SK-N-SH (cell line): Measurements from ENCODE around the gene ASAP2. TPM values are rescaled to one million over a fixed set of nuclear protein-coding genes. Genes with fewer than 3 reads are reported as not detected.

Experiments used
- CTCF ChIA-PET: fragments of 300-600, 350-600 bp; formaldehyde crosslinking; extraction: SDS; loops from one replicate; lab custom pipeline; 2021; lab: Yijun Ruan, JAX
- POLR2A ChIA-PET: fragments of 350-600 bp; sonication (Branson Sonifier 250); formaldehyde crosslinking; extraction: SDS; loops from one replicate; lab custom pipeline; 2020; ENCODE audit warnings: antibody characterized with exemption, inconsistent platforms; lab: Yijun Ruan, JAX
- DNase-seq: peaks from one replicate; pipeline ENCODE4 v3.0.0; 2012
- H2AFZ ChIP-seq: fragments of 200-600 bp; sonication (generic); 2 replicates; pipeline ENCODE4 v1.8.1; 2016; ENCODE audit warnings: antibody characterized with exemption, mild to moderate bottlenecking, low read depth
- H3F3A ChIP-seq: fragments of 200-600 bp; sonication (generic); replicated peaks from 2 replicates; pipeline ENCODE3; 2016; ENCODE audit warnings: antibody characterized with exemption, mild to moderate bottlenecking; ENCODE audit not compliant: insufficient read depth
- H3K27ac ChIP-seq, 2 experiments: fragments of 200-500 bp in 1 of 2; fragments of 200-600 bp in 1 of 2; sonication (Bioruptor generic) in 1 of 2; sonication (generic), shearing (Covaris generic) in 1 of 2; 2 replicates each; pipeline versions ENCODE4 v1.5.1 to v1.6.1; 2014 to 2016; ENCODE audit warnings: low read depth in 2 of 2, inconsistent platforms in 1 of 2, low read length in 1 of 2, mild to moderate bottlenecking in 1 of 2, mixed read lengths in 1 of 2
- H3K27me3 ChIP-seq: fragments of 200-600 bp; sonication (generic), shearing (Covaris generic); 2 replicates; pipeline ENCODE4 v1.6.1; 2016; ENCODE audit warnings: mixed run types; ENCODE audit not compliant: insufficient read depth
- H3K36me3 ChIP-seq, 2 experiments: fragments of 200-500 bp in 1 of 2; fragments of 200-600 bp in 1 of 2; sonication (Bioruptor generic) in 1 of 2; sonication (generic) in 1 of 2; replicated peaks in 1 of 2; 2 replicates each; pipeline versions ENCODE3 to v1.5.1; 2014 to 2016; ENCODE audit warnings: low read length in 1 of 2, mild to moderate bottlenecking in 1 of 2; ENCODE audit not compliant: insufficient read depth in 2 of 2, control insufficient read depth in 1 of 2
- H3K4me1 ChIP-seq, 2 experiments: fragments of 200-500 bp in 1 of 2; fragments of 200-600 bp in 1 of 2; sonication (Bioruptor generic) in 1 of 2; sonication (generic), shearing (Covaris generic) in 1 of 2; 2 replicates each; pipeline versions ENCODE4 v1.5.1 to v1.6.1; 2014 to 2016; ENCODE audit warnings: low read depth in 1 of 2, low read length in 1 of 2, mixed run types in 1 of 2; ENCODE audit not compliant: insufficient read depth in 2 of 2, control insufficient read depth in 1 of 2
- H3K4me2 ChIP-seq: fragments of 200-600 bp; sonication (generic), shearing (Covaris generic); 2 replicates; pipeline ENCODE4 v1.6.1; 2017; ENCODE audit warnings: mixed run types
- H3K4me3 ChIP-seq, 2 experiments: fragments of 200-500 bp in 1 of 2; fragments of 200-600 bp in 1 of 2; sonication (Bioruptor generic) in 1 of 2; sonication (generic), shearing (Covaris generic) in 1 of 2; 2 replicates each; pipeline versions ENCODE4 v1.5.1 to v1.8.1; 2014 to 2016; ENCODE audit warnings: low read depth in 2 of 2, inconsistent platforms in 1 of 2, low read length in 1 of 2, mild to moderate bottlenecking in 1 of 2, mixed read lengths in 1 of 2, moderate library complexity in 1 of 2
- H3K79me2 ChIP-seq: fragments of 200-600 bp; sonication (generic); 2 replicates; pipeline ENCODE4 v1.8.1; 2017; ENCODE audit warnings: mild to moderate bottlenecking; ENCODE audit not compliant: insufficient read depth
- H3K9ac ChIP-seq: fragments of 200-600 bp; sonication (generic); 2 replicates; pipeline ENCODE4 v1.6.1; 2017; ENCODE audit warnings: mixed run types
- H3K9me2 ChIP-seq: fragments of 200-600 bp; sonication (generic); 2 replicates; pipeline ENCODE4 v1.6.1; 2017; ENCODE audit warnings: mixed run types
- H3K9me3 ChIP-seq: fragments of 200-600 bp; sonication (generic); 2 replicates; pipeline ENCODE4 v1.6.1; 2017; ENCODE audit warnings: mixed run types, mild to moderate bottlenecking, moderate library complexity
- H4K20me1 ChIP-seq: fragments of 200-600 bp; sonication (generic); 2 replicates; pipeline ENCODE4 v1.6.1; 2017; ENCODE audit warnings: mild to moderate bottlenecking, mixed run types; ENCODE audit not compliant: insufficient read depth
- ELF1 ChIP-seq: IDR thresholded peaks from 2 replicates; pipeline ENCODE4 v1.4.0; 2012
- IRF3 ChIP-seq: fragments of 150-350 bp; IDR thresholded peaks from 2 replicates; pipeline ENCODE4 v1.6.1; 2016; ENCODE audit warnings: mild to moderate bottlenecking, low read depth, low read length
- JUND ChIP-seq: IDR thresholded peaks from 2 replicates; pipeline ENCODE4 v1.4.0; 2012
- MAX ChIP-seq: IDR thresholded peaks from 2 replicates; pipeline ENCODE4 v1.4.0; 2012; ENCODE audit warnings: low read depth
- MEF2A ChIP-seq: IDR thresholded peaks from 2 replicates; pipeline ENCODE4 v1.4.0; 2012; ENCODE audit warnings: low read depth, borderline replicate concordance
- MXI1 ChIP-seq: IDR thresholded peaks from 2 replicates; pipeline ENCODE4 v1.6.1; 2012; ENCODE audit warnings: mild to moderate bottlenecking, low read depth, low read length, improper control_type of control experiment
- NFIC ChIP-seq: IDR thresholded peaks from 2 replicates; pipeline ENCODE4 v1.4.0; 2012; ENCODE audit warnings: borderline replicate concordance
- POLR2AphosphoS5 ChIP-seq: IDR thresholded peaks from 2 replicates; pipeline ENCODE4 v1.6.1; 2012; ENCODE audit warnings: low read depth, low read length
- RAD21 ChIP-seq: IDR thresholded peaks from 2 replicates; pipeline ENCODE4 v1.6.1; 2012; ENCODE audit warnings: mild to moderate bottlenecking, low read length
- RCOR1 ChIP-seq: fragments of 150-350 bp; IDR thresholded peaks from 2 replicates; pipeline ENCODE4 v1.6.1; 2017; ENCODE audit warnings: antibody characterized with exemption, low read length
- REST ChIP-seq: IDR thresholded peaks from 2 replicates; pipeline ENCODE4 v1.6.1; 2012; ENCODE audit warnings: mild to moderate bottlenecking, low read depth, low read length, moderate library complexity
- RXRA ChIP-seq: IDR thresholded peaks from 2 replicates; pipeline ENCODE4 v1.4.0; 2012; ENCODE audit warnings: low read depth, mild to moderate bottlenecking, borderline replicate concordance
- SIN3A ChIP-seq: IDR thresholded peaks from 2 replicates; pipeline ENCODE4 v1.6.1; 2012; ENCODE audit warnings: low read depth, mild to moderate bottlenecking, low read length, moderate library complexity, borderline replicate concordance
- TEAD4 ChIP-seq: IDR thresholded peaks from 2 replicates; pipeline ENCODE4 v1.4.0; 2012; ENCODE audit warnings: mild to moderate bottlenecking, borderline replicate concordance; ENCODE audit not compliant: insufficient read depth
- WGBS: methylation state at CpG from one replicate; pipeline ENCODE4 v1.1.6; 2017; ENCODE audit warnings: low lambda C conversion rate; 5-methylcytosine and 5-hydroxymethylcytosine counted together
- polyA plus RNA-seq, 3 experiments: library from polyadenylated mRNA; depleted of rRNA; stranded (reverse); fragments of >200 nt; gene quantifications; 2 replicates each; pipeline ENCODE4 v1.2.3, GENCODE V29; 2012

ASAP2 gene
- polyA plus RNA-seq, 1 of the 3 experiments (the other 2 are of a cell fraction): 37.9 TPM

- no peaks in the 10 kb centered on the region for H3K9me2 ChIP-seq
- H3K4me1 ChIP-seq: peaks cover 0 to 14% of the 10 kb centered on the region in 2 experiments; a peak in 3 of 4 replicates
- no peak overlapping the region for H3K4me3 ChIP-seq
- H3K9ac ChIP-seq: no peak overlapping the region
- H3K27ac ChIP-seq: no peak overlapping the region
- H4K20me1 ChIP-seq: no peaks in the 10 kb centered on the region
- H3K79me2 ChIP-seq: peaks cover 2% of the 10 kb centered on the region; the same call in 1 of the 2 replicates
- H3K4me2 ChIP-seq: no peak overlapping the region
- ChIA-PET CTCF (interaction anchor here (1.0 kb wide), 1 partner anchor 11 kb away, joined by 4 read pairs; no protein-coding TSS in a partner anchor), POLR2A (no interaction called here)
- peaks cover 69 to 80% of the 10 kb centered on the region in 2 experiments for H3K36me3 ChIP-seq
- WGBS: 96% methylated on average over 7 of the region's 7 CpGs
- no peak overlapping the region for H2AFZ ChIP-seq
- H3K9me3 ChIP-seq: no peaks in the 10 kb centered on the region
- H3F3A ChIP-seq: no peaks in the 10 kb centered on the region
- no peak for DNase-seq
- TF ChIP-seq TEAD4 (no peak), IRF3 (no peak), MAX (no peak), NFIC (no peak), RAD21 (no peak), RCOR1 (no peak), ELF1 (no peak), REST (no peak), SIN3A (no peak), MEF2A (no peak), JUND (no peak), POLR2AphosphoS5 (no peak), MXI1 (no peak), RXRA (no peak)
- no peaks in the 10 kb centered on the region for H3K27me3 ChIP-seq
Measured at GRCh38 chr2:9390151-9390850, 183.7 kb downstream of the ASAP2 start.
